ENCODE data around the gene CORO2A. TPM values are rescaled to one million over a fixed set of nuclear protein-coding genes. Genes with fewer than 3 reads are reported as not detected.

The CORO2A gene
- total RNA-seq, 1 donor from 2014 or later, result 17.4 TPM

DNA sequence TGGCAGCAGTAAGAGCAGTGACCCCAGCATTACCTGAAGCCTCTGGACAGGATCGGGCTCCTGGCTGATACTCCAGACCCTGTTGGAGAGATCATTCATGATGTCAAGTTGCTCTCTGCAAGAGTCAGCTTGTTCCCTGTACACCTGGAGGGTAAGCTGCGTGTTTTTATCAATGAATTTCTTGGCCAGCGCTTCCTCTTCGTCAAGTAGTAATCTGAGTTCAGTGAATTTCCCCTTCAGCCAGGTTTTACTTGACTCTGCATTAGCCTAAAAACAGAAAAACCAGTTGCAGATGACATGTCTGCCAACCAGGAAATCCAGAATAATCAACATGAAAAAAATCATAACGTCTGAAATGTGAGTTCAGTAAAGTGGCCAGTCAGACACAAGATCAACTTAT is 92.5 kb downstream of the CORO2A start:
- no peak for DNase-seq (ENCODE audit: extremely low spot score in 2 of 2)
- Histone ChIP-seq H3K27ac (no peak overlapping the region), H3K36me3 (no peaks in the 10 kb centered on the region), H3K4me3 (no peak overlapping the region), H3K27me3 (no peaks in the 10 kb centered on the region), H3K9me3 (no peaks in the 10 kb centered on the region), H3K4me1 (no peaks in the 10 kb centered on the region)
- intact Hi-C loops (cut with DNase I), result no loop called here
- TF ChIP-seq POLR2A (IDR thresholded peaks at IDR 0.05) (no peak), POLR2AphosphoS5 (IDR thresholded peaks at IDR 0.05; ENCODE audit: insufficient read depth in 1 of 2, low read depth in 1 of 2) (no peak)
- TF ChIP-seq, protein P1, sequence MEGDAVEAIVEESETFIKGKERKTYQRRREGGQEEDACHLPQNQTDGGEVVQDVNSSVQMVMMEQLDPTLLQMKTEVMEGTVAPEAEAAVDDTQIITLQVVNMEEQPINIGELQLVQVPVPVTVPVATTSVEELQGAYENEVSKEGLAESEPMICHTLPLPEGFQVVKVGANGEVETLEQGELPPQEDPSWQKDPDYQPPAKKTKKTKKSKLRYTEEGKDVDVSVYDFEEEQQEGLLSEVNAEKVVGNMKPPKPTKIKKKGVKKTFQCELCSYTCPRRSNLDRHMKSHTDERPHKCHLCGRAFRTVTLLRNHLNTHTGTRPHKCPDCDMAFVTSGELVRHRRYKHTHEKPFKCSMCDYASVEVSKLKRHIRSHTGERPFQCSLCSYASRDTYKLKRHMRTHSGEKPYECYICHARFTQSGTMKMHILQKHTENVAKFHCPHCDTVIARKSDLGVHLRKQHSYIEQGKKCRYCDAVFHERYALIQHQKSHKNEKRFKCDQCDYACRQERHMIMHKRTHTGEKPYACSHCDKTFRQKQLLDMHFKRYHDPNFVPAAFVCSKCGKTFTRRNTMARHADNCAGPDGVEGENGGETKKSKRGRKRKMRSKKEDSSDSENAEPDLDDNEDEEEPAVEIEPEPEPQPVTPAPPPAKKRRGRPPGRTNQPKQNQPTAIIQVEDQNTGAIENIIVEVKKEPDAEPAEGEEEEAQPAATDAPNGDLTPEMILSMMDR (IDR thresholded peaks at IDR 0.05), result no peak

DNA sequence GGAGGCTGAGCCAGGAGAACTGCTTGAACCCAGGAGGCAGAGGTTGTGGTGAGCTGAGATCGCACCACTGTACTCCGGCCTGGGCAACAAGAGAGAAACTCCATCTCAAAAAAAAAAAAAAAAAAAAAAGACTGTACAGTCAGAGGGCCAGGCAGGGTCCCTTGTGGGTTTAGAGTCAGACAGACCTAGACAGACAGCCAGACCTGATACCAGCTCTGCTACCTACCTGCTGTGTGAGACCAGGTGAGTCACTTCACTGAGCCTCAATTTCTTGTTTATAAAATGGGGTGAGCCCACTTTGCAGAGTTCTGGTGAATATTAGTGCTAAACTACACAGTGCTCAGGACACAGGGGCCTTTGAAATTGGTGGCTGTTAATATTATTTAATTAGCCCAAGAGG is 93.1 kb downstream of the CORO2A start:
- no peak for DNase-seq (ENCODE audit: extremely low spot score in 2 of 2)
- H3K27me3 ChIP-seq, result no peaks in the 10 kb centered on the region
- H3K36me3 ChIP-seq, result peaks cover 0 to 3% of the 10 kb centered on the region in 2 donors
- H3K4me3 ChIP-seq, result no peak overlapping the region
- H3K4me1 ChIP-seq, result no peaks in the 10 kb centered on the region
- TF ChIP-seq, protein P1 (IDR thresholded peaks at IDR 0.05), result no peak
- TF ChIP-seq POLR2A (IDR thresholded peaks at IDR 0.05), result no peak
- TF ChIP-seq POLR2AphosphoS5 (IDR thresholded peaks at IDR 0.05; ENCODE audit: insufficient read depth in 1 of 2, low read depth in 1 of 2), result no peak
- H3K9me3 ChIP-seq, result no peaks in the 10 kb centered on the region
- H3K27ac ChIP-seq, result no peak overlapping the region
- intact Hi-C loops (cut with DNase I), result no loop called here

DNA sequence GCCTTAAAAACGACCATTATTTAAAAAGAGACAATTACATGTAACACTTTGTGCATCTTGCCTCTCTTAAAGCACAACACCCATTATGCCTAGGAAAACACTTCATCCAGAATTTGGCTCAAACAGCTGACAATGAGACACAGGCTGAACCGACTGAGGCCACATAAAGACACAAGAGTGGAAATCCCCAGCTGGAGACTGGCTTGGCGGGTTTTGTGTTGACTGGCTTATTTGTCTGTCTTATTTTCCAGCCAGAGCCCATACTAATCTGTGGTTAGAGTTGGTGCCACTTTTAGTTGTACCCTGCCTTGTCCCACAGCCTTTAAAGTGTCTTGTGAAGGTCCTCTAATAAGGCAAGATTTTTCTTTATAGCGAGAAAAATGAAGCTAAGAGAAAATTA is 94.6 kb downstream of the CORO2A start:
- intact Hi-C loops (cut with DNase I), result no loop called here
- no peak overlapping the region for H3K27ac ChIP-seq
- DNase-seq (ENCODE audit: extremely low spot score in 2 of 2), result no peak
- H3K27me3 ChIP-seq, result no peaks in the 10 kb centered on the region
- no peaks in the 10 kb centered on the region for H3K4me1 ChIP-seq
- peaks cover 0 to 3% of the 10 kb centered on the region in 2 donors for H3K36me3 ChIP-seq
- no peaks in the 10 kb centered on the region for H3K9me3 ChIP-seq
- no peak overlapping the region for H3K4me3 ChIP-seq
- TF ChIP-seq, protein P1 (IDR thresholded peaks at IDR 0.05), result no peak
- peak in 1 of 2 donors; percentile 44 for TF ChIP-seq POLR2AphosphoS5 (IDR thresholded peaks at IDR 0.05; ENCODE audit: insufficient read depth in 1 of 2, low read depth in 1 of 2)

DNA sequence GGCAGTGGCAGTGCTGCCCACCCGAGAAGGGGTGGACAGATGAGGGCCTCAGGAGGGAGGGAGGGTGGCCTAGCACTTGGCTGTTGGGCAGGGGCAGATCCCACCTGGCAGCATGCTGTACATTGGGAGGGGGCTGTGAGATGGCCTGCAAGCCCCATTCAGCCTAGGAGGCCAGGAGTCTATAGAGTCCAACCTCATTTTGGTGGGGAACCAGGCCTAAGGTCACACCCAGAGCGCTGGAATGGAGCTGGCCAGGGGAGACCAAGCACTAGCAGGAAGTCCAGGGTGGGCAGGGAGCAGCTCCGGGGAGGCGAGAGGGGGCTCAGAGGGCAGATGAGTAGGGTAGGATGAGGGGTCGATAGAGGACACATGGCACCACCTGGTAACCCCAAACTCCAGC is 96.3 kb downstream of the CORO2A start:
- Histone ChIP-seq H3K4me3 (no peak overlapping the region), H3K9me3 (no peaks in the 10 kb centered on the region), H3K36me3 (peaks cover 0 to 3% of the 10 kb centered on the region in 2 donors), H3K27ac (no peak overlapping the region), H3K4me1 (no peaks in the 10 kb centered on the region), H3K27me3 (no peaks in the 10 kb centered on the region)
- DNase-seq (ENCODE audit: extremely low spot score in 2 of 2), result no peak
- TF ChIP-seq POLR2AphosphoS5 (IDR thresholded peaks at IDR 0.05; ENCODE audit: insufficient read depth in 1 of 2, low read depth in 1 of 2) (no peak), POLR2A (IDR thresholded peaks at IDR 0.05) (no peak)
- TF ChIP-seq, protein P1 (IDR thresholded peaks at IDR 0.05), result no peak
- intact Hi-C loops (cut with DNase I), result no loop called here

DNA sequence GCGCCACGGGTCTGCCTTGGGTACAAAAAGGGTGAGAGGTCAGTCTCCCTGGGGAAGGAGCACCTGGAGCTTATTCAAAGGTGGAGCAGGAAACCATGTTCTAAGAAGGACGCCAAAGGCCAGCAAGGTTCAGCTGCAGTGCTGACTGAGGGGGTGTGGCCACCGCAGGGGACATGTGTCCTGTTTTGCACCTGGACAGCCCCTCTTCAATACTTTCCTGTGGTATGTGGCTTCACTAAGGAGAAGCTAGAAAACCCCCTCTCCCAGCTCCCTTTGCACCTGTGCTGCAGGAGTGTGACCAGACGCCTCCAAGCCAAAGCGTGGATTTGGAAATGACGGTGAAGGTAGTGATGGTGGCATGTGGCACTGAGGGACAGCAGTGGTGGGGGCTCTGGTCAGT is 97.0 kb downstream of the CORO2A start:
- DNase-seq (ENCODE audit: extremely low spot score in 2 of 2), result no peak
- intact Hi-C loops (cut with DNase I), result no loop called here
- TF ChIP-seq POLR2AphosphoS5 (IDR thresholded peaks at IDR 0.05; ENCODE audit: insufficient read depth in 1 of 2, low read depth in 1 of 2), result no peak
- TF ChIP-seq, protein P1 (IDR thresholded peaks at IDR 0.05), result no peak
- TF ChIP-seq POLR2A (IDR thresholded peaks at IDR 0.05), result no peak
- H3K27me3 ChIP-seq, result no peaks in the 10 kb centered on the region
- H3K36me3 ChIP-seq, result peaks cover 0 to 3% of the 10 kb centered on the region in 2 donors
- no peak overlapping the region for H3K4me3 ChIP-seq
- no peak overlapping the region for H3K27ac ChIP-seq
- no peaks in the 10 kb centered on the region for H3K4me1 ChIP-seq
- H3K9me3 ChIP-seq, result no peaks in the 10 kb centered on the region

All from vagina (tissue), 2 donors.